ENCODE data around the gene PGRMC2. TPM values are rescaled to one million over a fixed set of nuclear protein-coding genes. Genes with fewer than 3 reads are reported as not detected.

Gene PGRMC2
- total and polyA plus RNA-seq, 2 donors (not counting 1 experiment from before 2014, with no cell fraction given), result 30.4 to 95.6 TPM

GRCh38 chr4:128288689-128289106, 1.1 kb upstream of the PGRMC2 start:
- Histone ChIP-seq H3K9me3 (ENCODE audit: control insufficient read depth, insufficient read depth, low read depth, low read length) (no peaks in the 10 kb centered on the region), H3K27ac (ENCODE audit: insufficient read depth, low read length) (peak overlapping the region; percentile 87), H3K4me2 (ENCODE audit: extremely low read depth, insufficient read depth, low read length) (peak overlapping the region; percentile 97), H2AFZ (ENCODE audit: low read length) (peak overlapping the region; percentile 79), H3K4me1 (ENCODE audit: control insufficient read depth, extremely low read depth, insufficient read depth, low read length) (peaks cover 2% of the 10 kb centered on the region), H4K20me1 (ENCODE audit: control insufficient read depth, extremely low read depth, insufficient read depth, low read length) (no peaks in the 10 kb centered on the region), H3K79me2 (ENCODE audit: control insufficient read depth, insufficient read depth, low read length) (peaks cover 37% of the 10 kb centered on the region), H3K27me3 (ENCODE audit: control insufficient read depth, insufficient read depth, low read length) (no peaks in the 10 kb centered on the region), H3K36me3 (ENCODE audit: control insufficient read depth, insufficient read depth, low read length) (no peaks in the 10 kb centered on the region), H3K4me3 (replicated peaks in 1 of 4; ENCODE audit: control extremely low read depth in 1 of 4, insufficient read depth in 1 of 4, low read depth in 3 of 4, low read length in 4 of 4) (peak overlapping the region; percentile 49 to 85 (median 66)), H3K9ac (ENCODE audit: insufficient read depth, low read length) (peak overlapping the region; percentile 84)
- DNase-seq (ENCODE audit: low read depth in 2 of 2), result peak; percentile 45 to 51
- TF ChIP-seq CTCF (conservative IDR thresholded peaks at IDR 0.05 in 1 of 2, IDR thresholded peaks at IDR 0.05 in 1 of 2; ENCODE audit: low read depth in 1 of 2, low read length in 2 of 2) (no peak), EZH2 (IDR thresholded peaks at IDR 0.05; ENCODE audit: low read length, missing control alignments) (no peak)

- no peaks in the 10 kb centered on the region for H3K27me3 ChIP-seq (ENCODE audit: control insufficient read depth, insufficient read depth, low read length)
- no peaks in the 10 kb centered on the region for H3K36me3 ChIP-seq (ENCODE audit: control insufficient read depth, insufficient read depth, low read length)
- H2AFZ ChIP-seq (ENCODE audit: low read length), result peak overlapping the region; percentile 79
- TF ChIP-seq EZH2 (IDR thresholded peaks at IDR 0.05; ENCODE audit: low read length, missing control alignments), result no peak
- TF ChIP-seq CTCF (conservative IDR thresholded peaks at IDR 0.05 in 1 of 2, IDR thresholded peaks at IDR 0.05 in 1 of 2; ENCODE audit: low read depth in 1 of 2, low read length in 2 of 2), result peak in 1 of 2 donors; percentile 15
- H3K27ac ChIP-seq (ENCODE audit: insufficient read depth, low read length), result peak overlapping the region; percentile 87
- peaks cover 2% of the 10 kb centered on the region for H3K4me1 ChIP-seq (ENCODE audit: control insufficient read depth, extremely low read depth, insufficient read depth, low read length)
- H3K9ac ChIP-seq (ENCODE audit: insufficient read depth, low read length), result peak overlapping the region; percentile 84
- H4K20me1 ChIP-seq (ENCODE audit: control insufficient read depth, extremely low read depth, insufficient read depth, low read length), result no peaks in the 10 kb centered on the region
- peak overlapping the region; percentile 49 to 85 (median 66) for H3K4me3 ChIP-seq (replicated peaks in 1 of 4; ENCODE audit: control extremely low read depth in 1 of 4, insufficient read depth in 1 of 4, low read depth in 3 of 4, low read length in 4 of 4)
- peaks cover 40% of the 10 kb centered on the region for H3K79me2 ChIP-seq (ENCODE audit: control insufficient read depth, insufficient read depth, low read length)
- H3K9me3 ChIP-seq (ENCODE audit: control insufficient read depth, insufficient read depth, low read depth, low read length), result no peaks in the 10 kb centered on the region
- peak; percentile 99 for DNase-seq (ENCODE audit: low read depth in 2 of 2)
- H3K4me2 ChIP-seq (ENCODE audit: extremely low read depth, insufficient read depth, low read length), result peak overlapping the region; percentile 97
Observed at GRCh38 chr4:128287871-128288688, 467 bp upstream of the PGRMC2 start.

GRCh38 chr4:128286474-128287058, 1.0 kb downstream of the PGRMC2 start:
- Histone ChIP-seq H3K9ac (ENCODE audit: insufficient read depth, low read length) (peak overlapping the region; percentile 83), H2AFZ (ENCODE audit: low read length) (no peak overlapping the region), H3K27ac (ENCODE audit: insufficient read depth, low read length) (peak overlapping the region; percentile 79), H3K4me3 (replicated peaks in 1 of 4; ENCODE audit: control extremely low read depth in 1 of 4, insufficient read depth in 1 of 4, low read depth in 3 of 4, low read length in 4 of 4) (peak overlapping the region; percentile 68 to 84 (median 82)), H3K27me3 (ENCODE audit: control insufficient read depth, insufficient read depth, low read length) (no peaks in the 10 kb centered on the region), H3K79me2 (ENCODE audit: control insufficient read depth, insufficient read depth, low read length) (peaks cover 54% of the 10 kb centered on the region), H3K4me2 (ENCODE audit: extremely low read depth, insufficient read depth, low read length) (peak overlapping the region; percentile 95), H3K36me3 (ENCODE audit: control insufficient read depth, insufficient read depth, low read length) (no peaks in the 10 kb centered on the region), H4K20me1 (ENCODE audit: control insufficient read depth, extremely low read depth, insufficient read depth, low read length) (no peaks in the 10 kb centered on the region), H3K4me1 (ENCODE audit: control insufficient read depth, extremely low read depth, insufficient read depth, low read length) (peaks cover 2% of the 10 kb centered on the region), H3K9me3 (ENCODE audit: control insufficient read depth, insufficient read depth, low read depth, low read length) (no peaks in the 10 kb centered on the region)
- no peak for TF ChIP-seq EZH2 (IDR thresholded peaks at IDR 0.05; ENCODE audit: low read length, missing control alignments)
- TF ChIP-seq CTCF (conservative IDR thresholded peaks at IDR 0.05 in 1 of 2, IDR thresholded peaks at IDR 0.05 in 1 of 2; ENCODE audit: low read depth in 1 of 2, low read length in 2 of 2), result no peak
- peak; percentile 55 to 58 for DNase-seq (ENCODE audit: low read depth in 2 of 2)
